Keratinocyte (primary cell): ENCODE results near the gene TBK1. TPM values are rescaled to one million over a fixed set of nuclear protein-coding genes. Genes with fewer than 3 reads are reported as not detected.

ENCODE experiments used
- DNase-seq: peaks from one replicate; pipeline ENCODE4 v3.0.0-alpha.2; 2011; ENCODE audit warnings: low read depth, missing footprints, low spot score
- FAIRE-seq: peaks from 2 replicates; lab custom pipeline; 2011; peaks lifted over from hg19 to GRCh38; lab: Jason Lieb, UNC
- H2AFZ ChIP-seq: 2 replicates; pipeline ENCODE4 v1.6.0; 2012; ENCODE audit warnings: low read length, control low read depth, inconsistent platforms; ENCODE audit not compliant: control insufficient read depth
- H3K27ac ChIP-seq: 2 replicates; pipeline ENCODE4 v1.5.1; 2011; ENCODE audit warnings: low read length; ENCODE audit not compliant: control insufficient read depth, insufficient read depth
- H3K27me3 ChIP-seq: 3 replicates; pipeline ENCODE4 v1.6.0; 2011; ENCODE audit warnings: low read length; ENCODE audit not compliant: control insufficient read depth, insufficient read depth; ENCODE audit errors: extremely low read depth
- H3K36me3 ChIP-seq, 2 experiments: 2 replicates in 1 of 2; 3 replicates in 1 of 2; pipeline ENCODE4 v1.5.1; 2011; ENCODE audit warnings: low read length in 2 of 2, mild to moderate bottlenecking in 1 of 2; ENCODE audit not compliant: control insufficient read depth in 2 of 2, insufficient read depth in 2 of 2; ENCODE audit errors: extremely low read depth in 1 of 2
- H3K4me1 ChIP-seq: 3 replicates; pipeline ENCODE4 v1.5.1; 2011; ENCODE audit warnings: low read length; ENCODE audit not compliant: control insufficient read depth, insufficient read depth; ENCODE audit errors: extremely low read depth
- H3K4me2 ChIP-seq: 3 replicates; pipeline ENCODE4 v1.6.0; 2011; ENCODE audit warnings: low read depth, low read length; ENCODE audit not compliant: control insufficient read depth, insufficient read depth; ENCODE audit errors: extremely low read depth
- H3K4me3 ChIP-seq, 3 experiments: fragments of 200-600 bp in 1 of 3; sonication (generic) in 1 of 3; 2 replicates in 2 of 3; 3 replicates in 1 of 3; pipeline ENCODE4 v1.5.1; 2011 to 2016; ENCODE audit warnings: low read length in 3 of 3, mild to moderate bottlenecking in 3 of 3, control low read depth in 2 of 3, inconsistent platforms in 1 of 3, low read depth in 1 of 3, mixed read lengths in 1 of 3, mixed run types in 1 of 3, moderate library complexity in 1 of 3; ENCODE audit not compliant: control insufficient read depth in 2 of 3, insufficient read depth in 2 of 3; ENCODE audit errors: extremely low read depth in 1 of 3
- H3K79me2 ChIP-seq: 2 replicates; pipeline ENCODE4 v1.6.0; 2012; ENCODE audit warnings: low read length; ENCODE audit not compliant: control insufficient read depth, insufficient read depth
- H3K9ac ChIP-seq: 3 replicates; pipeline ENCODE4 v1.6.0; 2011; ENCODE audit warnings: low read length; ENCODE audit not compliant: control insufficient read depth, insufficient read depth; ENCODE audit errors: extremely low read depth
- H3K9me1 ChIP-seq: 3 replicates; pipeline ENCODE4 v1.6.0; 2011; ENCODE audit warnings: low read length; ENCODE audit not compliant: control insufficient read depth, insufficient read depth; ENCODE audit errors: extremely low read depth
- H3K9me3 ChIP-seq: 2 replicates; pipeline ENCODE4 v1.5.1; 2012; ENCODE audit warnings: low read depth, low read length; ENCODE audit not compliant: control insufficient read depth
- H4K20me1 ChIP-seq: 3 replicates; pipeline ENCODE4 v1.6.0; 2011; ENCODE audit warnings: low read length; ENCODE audit not compliant: control insufficient read depth, insufficient read depth; ENCODE audit errors: extremely low read depth
- EZH2 ChIP-seq: IDR thresholded peaks from one replicate; pipeline ENCODE4 v1.6.1; 2012; ENCODE audit warnings: inconsistent platforms, mild to moderate bottlenecking, low read length, moderate library complexity
- dilution Hi-C: fragments of 300-500 bp; cut with MboI; formaldehyde crosslinking; loops from one replicate; pipeline ENCODE4 v1.7.0; 2020; ENCODE audit warnings: low sequenced_read_pairs; ENCODE audit not compliant: extremely low pct_ligation_motif_present
- polyA plus RNA-seq, 5 experiments: library from polyadenylated mRNA; depleted of rRNA in 3 of 5; stranded (reverse) in 3 of 5; stranded (forward) in 1 of 5; unstranded in 1 of 5; fragments of >200 nt; gene quantifications; 1 replicate in 1 of 5; 2 replicates in 3 of 5; 3 replicates in 1 of 5; pipeline versions ENCODE4 v1.2.1 to v1.2.3, GENCODE V29; 2011 to 2012; ENCODE audit warnings: missing spikeins in 2 of 5, low read depth in 1 of 5, low replicate concordance in 1 of 5
- TF ChIP-seq, protein P1 (sequence below), 3 experiments: IDR thresholded peaks in 1 of 3; conservative IDR thresholded peaks in 1 of 3; optimal IDR thresholded peaks in 1 of 3; 2 replicates in 2 of 3; 3 replicates in 1 of 3; pipeline versions ENCODE3 to v1.5.1; 2011; ENCODE audit warnings: low read length in 3 of 3, mild to moderate bottlenecking in 3 of 3, moderate library complexity in 2 of 3, control low read depth in 1 of 3, inconsistent platforms in 1 of 3; ENCODE audit not compliant: insufficient read depth in 2 of 3; ENCODE audit errors: extremely low read depth in 1 of 3

The TBK1 gene
- polyA plus RNA-seq, 1 donor (not counting 4 experiments of a cell fraction or from before 2014, with no cell fraction given), result 19.1 TPM

DNA sequence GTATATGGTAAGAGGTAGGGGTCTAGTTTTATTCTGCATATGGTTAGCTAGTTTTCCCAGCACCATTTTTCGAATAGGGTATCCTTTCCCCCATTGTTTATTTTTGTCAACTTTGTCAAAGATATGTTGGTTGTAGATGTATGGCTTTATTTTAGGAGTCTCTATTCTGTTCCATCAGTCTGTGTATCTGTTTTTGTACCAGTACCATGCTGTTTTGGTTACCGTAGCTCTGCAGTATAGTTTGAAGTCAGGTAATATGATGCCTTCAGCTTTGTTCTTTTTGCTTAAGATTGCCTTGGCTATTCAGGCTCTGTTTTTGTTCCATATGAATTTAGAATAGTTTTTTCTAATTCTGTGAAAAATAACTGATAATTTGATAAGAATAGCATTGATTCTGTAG lies 24.9 kb downstream of the TBK1 start:
- H3K4me2 ChIP-seq, result no peak overlapping the region
- H3K36me3 ChIP-seq, result peaks cover 9 to 12% of the 10 kb centered on the region in 2 experiments
- peaks cover 23% of the 10 kb centered on the region for H3K79me2 ChIP-seq
- H3K4me3 ChIP-seq, result no peak overlapping the region
- no peak for TF ChIP-seq EZH2
- TF ChIP-seq, protein P1, sequence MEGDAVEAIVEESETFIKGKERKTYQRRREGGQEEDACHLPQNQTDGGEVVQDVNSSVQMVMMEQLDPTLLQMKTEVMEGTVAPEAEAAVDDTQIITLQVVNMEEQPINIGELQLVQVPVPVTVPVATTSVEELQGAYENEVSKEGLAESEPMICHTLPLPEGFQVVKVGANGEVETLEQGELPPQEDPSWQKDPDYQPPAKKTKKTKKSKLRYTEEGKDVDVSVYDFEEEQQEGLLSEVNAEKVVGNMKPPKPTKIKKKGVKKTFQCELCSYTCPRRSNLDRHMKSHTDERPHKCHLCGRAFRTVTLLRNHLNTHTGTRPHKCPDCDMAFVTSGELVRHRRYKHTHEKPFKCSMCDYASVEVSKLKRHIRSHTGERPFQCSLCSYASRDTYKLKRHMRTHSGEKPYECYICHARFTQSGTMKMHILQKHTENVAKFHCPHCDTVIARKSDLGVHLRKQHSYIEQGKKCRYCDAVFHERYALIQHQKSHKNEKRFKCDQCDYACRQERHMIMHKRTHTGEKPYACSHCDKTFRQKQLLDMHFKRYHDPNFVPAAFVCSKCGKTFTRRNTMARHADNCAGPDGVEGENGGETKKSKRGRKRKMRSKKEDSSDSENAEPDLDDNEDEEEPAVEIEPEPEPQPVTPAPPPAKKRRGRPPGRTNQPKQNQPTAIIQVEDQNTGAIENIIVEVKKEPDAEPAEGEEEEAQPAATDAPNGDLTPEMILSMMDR (optimal IDR thresholded peaks at IDR 0.05 in 1 of 3, IDR thresholded peaks at IDR 0.05 in 1 of 3, conservative IDR thresholded peaks at IDR 0.05 in 1 of 3; ENCODE audit: extremely low read depth in 1 of 3, insufficient read depth in 2 of 3, low read length in 3 of 3), result no peak
- no peaks in the 10 kb centered on the region for H3K27me3 ChIP-seq
- dilution Hi-C loops, result no loop called here
- no peak overlapping the region for H3K9ac ChIP-seq
- peaks cover 2% of the 10 kb centered on the region for H3K9me3 ChIP-seq
- H3K4me1 ChIP-seq, result no peaks in the 10 kb centered on the region
- H3K9me1 ChIP-seq, result no peaks in the 10 kb centered on the region
- DNase-seq, result no peak
- no peak for FAIRE-seq
- no peak overlapping the region for H3K27ac ChIP-seq
- H2AFZ ChIP-seq, result no peak overlapping the region
- no peaks in the 10 kb centered on the region for H4K20me1 ChIP-seq

DNA sequence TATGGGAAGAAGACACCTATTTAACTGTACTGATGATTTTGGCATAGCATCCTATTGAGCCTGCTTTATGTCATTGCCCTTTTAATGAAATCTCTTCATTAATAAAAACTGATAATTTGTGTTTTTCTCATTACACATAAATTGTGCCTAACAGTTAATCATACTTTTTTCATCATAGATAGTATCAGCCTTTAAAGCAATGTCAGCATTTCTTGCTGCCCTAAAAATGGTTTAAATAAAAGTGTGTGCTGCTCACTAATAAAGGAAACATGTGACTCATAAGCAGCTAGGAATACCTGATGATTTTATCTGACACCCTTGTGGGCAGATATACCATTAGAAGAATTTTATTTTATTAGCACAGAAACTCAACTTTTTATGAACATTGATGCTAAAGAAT lies 26.7 kb downstream of the TBK1 start:
- Histone ChIP-seq H3K4me3 (no peak overlapping the region), H3K36me3 (peaks cover 8 to 14% of the 10 kb centered on the region in 2 experiments), H3K9me1 (no peaks in the 10 kb centered on the region), H3K9me3 (peaks cover 2% of the 10 kb centered on the region), H4K20me1 (no peaks in the 10 kb centered on the region), H3K79me2 (peaks cover 23% of the 10 kb centered on the region), H3K4me2 (no peak overlapping the region), H3K27me3 (no peaks in the 10 kb centered on the region), H2AFZ (no peak overlapping the region), H3K9ac (no peak overlapping the region), H3K4me1 (no peaks in the 10 kb centered on the region), H3K27ac (no peak overlapping the region)
- TF ChIP-seq, protein P1 (optimal IDR thresholded peaks at IDR 0.05 in 1 of 3, IDR thresholded peaks at IDR 0.05 in 1 of 3, conservative IDR thresholded peaks at IDR 0.05 in 1 of 3; ENCODE audit: extremely low read depth in 1 of 3, insufficient read depth in 2 of 3, low read length in 3 of 3), result no peak
- TF ChIP-seq EZH2, result no peak
- no peak for DNase-seq
- FAIRE-seq, result no peak
- dilution Hi-C loops, result no loop called here
